Measurements from ENCODE around the gene SRCAP.

The SRCAP gene

GRCh38 chr16:30785126-30786106, 86.4 kb downstream of the SRCAP start:
- DNase-seq (ENCODE audit: insufficient read length): no peak
- TF ChIP-seq POLR2A (IDR thresholded peaks at IDR 0.05; ENCODE audit: low read depth, low read length): no peak
- no peak for TF ChIP-seq POLR2AphosphoS5 (IDR thresholded peaks at IDR 0.05; ENCODE audit: low read depth, low read length)
- no peak for TF ChIP-seq TAF1 (IDR thresholded peaks at IDR 0.05; ENCODE audit: borderline replicate concordance, low read depth, low read length)
- no peak for FAIRE-seq

- FAIRE-seq: no peak
- DNase-seq (ENCODE audit: insufficient read length): no peak
Measured at GRCh38 chr16:30786115-30786935, 87.4 kb downstream of the SRCAP start.

GRCh38 chr16:30786936-30787612, 88.1 kb downstream of the SRCAP start, which contains the start of gene ZNF629:
ZNF629 (minus strand) TSS chr16:30787205; CDS start chr16:30784482, 2,723 bp downstream.
- no peak for TF ChIP-seq POLR2AphosphoS5 (IDR thresholded peaks at IDR 0.05; ENCODE audit: low read depth, low read length)
- no peak for TF ChIP-seq TAF1 (IDR thresholded peaks at IDR 0.05; ENCODE audit: borderline replicate concordance, low read depth, low read length)
- TF ChIP-seq POLR2A (IDR thresholded peaks at IDR 0.05; ENCODE audit: low read depth, low read length): no peak
- no peak for DNase-seq (ENCODE audit: insufficient read length)
- FAIRE-seq: no peak

More at GRCh38 chr16:30786115-30786935, 87.4 kb downstream of the SRCAP start:
- TF ChIP-seq POLR2A (IDR thresholded peaks at IDR 0.05; ENCODE audit: low read depth, low read length): no peak
- TF ChIP-seq TAF1 (IDR thresholded peaks at IDR 0.05; ENCODE audit: borderline replicate concordance, low read depth, low read length): no peak
- no peak for TF ChIP-seq POLR2AphosphoS5 (IDR thresholded peaks at IDR 0.05; ENCODE audit: low read depth, low read length)

DNA sequence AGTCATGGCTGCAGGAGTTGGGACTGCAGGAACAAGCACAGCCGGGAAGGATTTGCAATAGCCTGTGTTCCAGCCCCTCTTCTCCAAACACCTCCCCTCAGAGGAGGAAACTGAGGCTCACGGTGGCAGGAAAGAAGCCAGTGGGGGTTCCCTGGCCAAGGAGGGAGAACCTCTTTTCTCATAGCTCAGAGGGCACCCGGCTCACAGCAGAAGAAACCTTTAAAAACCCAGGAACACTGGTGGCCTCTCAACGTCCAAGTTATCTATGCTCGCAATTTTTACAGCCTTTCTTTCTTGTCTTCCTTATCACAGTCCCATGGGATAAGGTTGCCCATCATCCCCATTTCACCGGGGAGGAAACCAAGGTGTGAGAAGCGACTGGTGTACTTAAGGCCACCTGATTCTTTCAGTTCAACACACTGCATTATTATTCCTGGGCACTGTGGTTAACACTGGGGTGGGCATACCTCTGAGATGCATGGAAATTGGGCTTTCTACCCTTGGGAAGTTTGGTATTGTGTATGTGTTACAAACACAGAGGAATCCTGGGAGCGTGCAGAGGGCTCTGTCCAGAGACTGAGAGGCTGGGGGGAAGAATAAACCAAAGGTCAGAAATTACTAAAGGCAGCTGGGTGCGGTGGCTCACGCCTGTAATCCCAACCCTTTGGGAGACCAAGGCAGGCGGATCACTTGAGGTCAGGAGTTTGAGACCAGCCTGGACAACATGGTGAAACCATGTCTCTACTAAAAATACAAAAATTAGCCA, 88.8 kb downstream of the SRCAP start:
- FAIRE-seq (no peak), DNase-seq (ENCODE audit: insufficient read length) (no peak)
- TF ChIP-seq POLR2A (IDR thresholded peaks at IDR 0.05; ENCODE audit: low read depth, low read length) (no peak), TAF1 (IDR thresholded peaks at IDR 0.05; ENCODE audit: borderline replicate concordance, low read depth, low read length) (no peak), POLR2AphosphoS5 (IDR thresholded peaks at IDR 0.05; ENCODE audit: low read depth, low read length) (no peak)

Measured in GM12892 (cell line).